A549 (cell line): ENCODE results near the gene WNT6.

Experiments
- BCL3 ChIP-seq: fragments of >200 bp; sonication (Bioruptor Twin); formaldehyde crosslinking; IDR thresholded peaks from 3 replicates; pipeline ENCODE4 v1.6.1; 2016
- CHD2 ChIP-seq: fragments of 150-350 bp; IDR thresholded peaks from 2 replicates; pipeline ENCODE4 v1.6.1; 2014; ENCODE audit warnings: low read length; ENCODE audit not compliant: partially characterized antibody
- CTCF ChIP-seq: fragments of >200 bp; sonication (Bioruptor Twin); formaldehyde crosslinking; IDR thresholded peaks from 3 replicates; pipeline ENCODE4 v1.5.1; 2016
- ELK1 ChIP-seq: fragments of 150-350 bp; IDR thresholded peaks from 2 replicates; pipeline ENCODE4 v1.6.1; 2014; ENCODE audit warnings: low read depth, mild to moderate bottlenecking, low read length
- EP300 ChIP-seq, 2 experiments: fragments of >200 bp; sonication (Bioruptor Twin); formaldehyde crosslinking; IDR thresholded peaks; 2 replicates in 1 of 2; 3 replicates in 1 of 2; pipeline ENCODE4 v1.6.1; 2016 to 2017
- HEYL ChIP-seq: fragments of 250-450 bp; sonication (Bioruptor Pico); IDR thresholded peaks from 2 replicates; pipeline ENCODE4 v1.8.0; 2021; ENCODE audit warnings: mild to moderate bottlenecking, moderate library complexity
- HMGXB4 ChIP-seq: fragments of 250-450 bp; sonication (Bioruptor Pico); IDR thresholded peaks from 2 replicates; pipeline ENCODE4 v1.5.0; 2021; ENCODE audit warnings: mild to moderate bottlenecking, moderate library complexity, borderline replicate concordance
- KDM5A ChIP-seq: fragments of 200-600 bp; sonication (generic); IDR thresholded peaks from 2 replicates; pipeline ENCODE4 v1.6.1; 2016; ENCODE audit warnings: antibody characterized with exemption, mild to moderate bottlenecking
- MAX ChIP-seq: IDR thresholded peaks from 2 replicates; pipeline ENCODE4 v1.6.1; 2012
- NFE2L2 ChIP-seq: fragments of 150-350 bp; conservative IDR thresholded peaks from 2 replicates; pipeline ENCODE4 v1.6.1; 2014; ENCODE audit warnings: low read length
- POLR2A ChIP-seq: IDR thresholded peaks from 2 replicates; pipeline ENCODE4 v1.6.1; 2012; ENCODE audit warnings: mild to moderate bottlenecking, low read length
- POLR2AphosphoS2 ChIP-seq: conservative IDR thresholded peaks from 2 replicates; pipeline ENCODE4 v1.6.1; 2012; ENCODE audit warnings: low read length, improper control_type of control experiment, inconsistent platforms
- RARB ChIP-seq: fragments of 250-450 bp; sonication (Bioruptor Pico); IDR thresholded peaks from 2 replicates; pipeline ENCODE4 v1.8.0; 2021; ENCODE audit warnings: mild to moderate bottlenecking, moderate library complexity
- REST ChIP-seq: fragments of 200-600 bp; sonication (generic); IDR thresholded peaks from 2 replicates; pipeline ENCODE4 v1.6.1; 2016; ENCODE audit warnings: antibody characterized with exemption, mild to moderate bottlenecking, moderate library complexity

GRCh38 chr2:218832081-218832480 lies 27.5 kb upstream of the WNT6 start:
- no peak for TF ChIP-seq KDM5A
- TF ChIP-seq MAX: no peak
- no peak for TF ChIP-seq EP300 (IDR thresholded peaks at IDR 0.05)
- TF ChIP-seq CHD2: no peak
- no peak for TF ChIP-seq CTCF
- no peak for TF ChIP-seq POLR2A
- TF ChIP-seq NFE2L2: no peak
- TF ChIP-seq REST: no peak
- TF ChIP-seq BCL3: no peak
- TF ChIP-seq POLR2AphosphoS2: no peak
- TF ChIP-seq HEYL (CRISPR knock-in tag): no peak
- no peak for TF ChIP-seq HMGXB4 (CRISPR knock-in tag)
- TF ChIP-seq RARB (CRISPR knock-in tag): no peak
- no peak for TF ChIP-seq ELK1
